GM18858 (cell line): Measurements from ENCODE around the gene VEPH1.

Experiments used
- ATAC-seq: cut with Tn5 transposase; IDR thresholded peaks from one replicate; pipeline ENCODE4 v1.9.1; 2021; ENCODE audit not compliant: unreplicated experiment

VEPH1 gene

GRCh38 chr3:157502916-157503595 is at the start of gene VEPH1:
Gene VEPH1 (minus strand): TSS chr3:157503416. CDS start chr3:157495349, 8,067 bp downstream.
- ATAC-seq = no peak

GRCh38 chr3:157551961-157552360 is 48.7 kb upstream of the VEPH1 start:
- no peak for ATAC-seq

DNA sequence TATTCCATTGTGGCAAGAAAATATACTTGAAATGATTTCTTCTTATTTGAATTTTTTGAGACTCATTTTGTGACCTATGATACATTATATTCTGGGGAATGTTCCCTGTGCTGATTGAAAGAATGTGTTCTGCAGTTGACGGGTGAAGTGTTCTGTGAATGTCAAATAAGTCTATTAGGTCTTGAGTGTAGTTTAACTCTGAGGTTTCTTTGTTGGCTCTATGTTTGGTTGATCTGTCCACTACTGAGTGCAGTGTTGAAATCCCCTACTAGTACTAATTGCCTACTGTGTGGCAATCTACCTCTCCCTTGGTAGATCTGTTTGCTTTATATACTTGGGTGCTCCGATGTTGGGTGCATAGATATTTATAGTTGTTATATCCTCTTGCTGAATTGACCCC is 46.3 kb upstream of the VEPH1 start:
- no peak for ATAC-seq

GRCh38 chr3:157544501-157545130 is 41.4 kb upstream of the VEPH1 start:
- no peak for ATAC-seq

DNA sequence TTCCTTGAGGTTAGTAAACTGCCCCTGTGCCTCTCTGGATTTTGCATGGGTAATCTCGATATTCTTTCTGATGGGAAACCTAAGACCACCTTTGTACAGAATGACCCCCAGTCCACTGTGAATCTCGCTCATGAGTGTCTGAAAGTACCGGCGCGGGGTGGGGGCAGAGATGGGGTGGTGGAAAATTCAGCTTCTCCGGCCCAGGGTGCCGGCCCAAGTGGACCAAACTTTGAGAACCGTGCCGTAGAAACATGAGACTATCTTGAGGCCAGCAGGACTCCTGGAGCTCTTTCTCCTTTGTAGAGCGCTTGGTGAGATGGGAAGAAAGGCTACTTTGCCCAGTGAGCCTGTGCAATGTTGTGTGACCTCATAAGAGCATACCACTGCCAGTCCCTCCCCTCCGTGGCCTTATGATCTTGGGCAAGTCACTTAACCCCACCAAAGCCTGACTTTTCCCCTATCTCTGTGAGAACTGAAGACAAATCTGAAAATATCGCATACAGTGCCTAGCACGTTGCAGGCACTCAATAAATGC is 40.4 kb upstream of the VEPH1 start:
- ATAC-seq = no peak

- no peak for ATAC-seq
These were observed 39.7 kb upstream of the VEPH1 start for GRCh38 chr3:157542711-157543500.

DNA sequence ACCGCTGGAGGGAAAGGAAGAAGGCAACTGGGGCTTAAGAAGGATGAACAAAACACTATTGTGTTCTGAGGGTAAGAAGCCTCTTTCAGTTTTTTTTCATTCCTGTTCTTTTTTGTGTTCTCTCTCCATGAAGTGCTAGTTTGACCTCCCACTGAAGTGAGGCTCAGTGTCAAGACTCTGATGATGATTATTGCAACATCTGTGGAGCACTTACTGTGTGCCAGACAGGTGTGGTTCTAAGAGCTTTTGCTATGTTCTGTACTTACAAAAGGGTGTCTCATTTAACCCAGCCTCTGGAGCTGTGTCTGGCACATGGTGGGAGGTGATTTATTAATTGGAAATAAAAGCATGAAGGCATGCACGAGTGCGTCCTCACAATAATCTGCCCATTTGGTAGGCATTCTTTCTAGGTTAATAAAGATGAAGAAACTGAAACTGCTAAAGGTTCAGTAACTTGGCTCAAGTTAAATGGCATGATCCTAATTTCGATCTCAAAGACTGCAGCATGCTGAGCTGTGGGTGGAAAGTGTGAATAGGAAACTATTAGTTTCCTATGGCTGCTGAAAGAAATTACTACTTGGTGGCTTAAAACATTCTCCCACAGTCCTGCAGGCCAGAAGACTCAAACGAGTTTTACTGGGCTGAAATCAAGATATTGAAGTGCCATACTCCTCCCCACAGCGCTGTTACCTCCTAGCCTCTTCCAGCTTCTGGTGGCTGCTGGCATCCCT is 38.5 kb upstream of the VEPH1 start:
- ATAC-seq = no peak

DNA sequence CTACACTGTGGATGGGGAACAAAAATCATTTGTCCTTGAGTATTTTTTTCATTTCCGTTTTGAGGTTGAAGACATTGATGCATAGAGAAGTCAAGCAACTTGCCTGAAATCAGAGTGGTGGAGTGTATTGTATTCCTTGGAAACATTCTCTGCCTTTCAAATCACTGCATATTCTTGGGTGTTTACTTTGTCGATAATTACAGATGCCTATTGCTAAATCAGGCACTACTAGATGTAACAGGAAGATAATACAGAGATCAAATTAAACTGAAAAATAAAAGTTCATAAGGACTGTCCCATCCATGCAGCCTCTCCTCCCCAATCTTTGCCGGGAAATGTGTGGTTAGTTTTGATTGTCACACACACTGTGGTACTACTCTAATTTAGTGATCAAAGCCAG is 37.4 kb upstream of the VEPH1 start:
- ATAC-seq = no peak

- ATAC-seq = no peak
These were observed 32.5 kb upstream of the VEPH1 start for GRCh38 chr3:157535667-157536066.

DNA sequence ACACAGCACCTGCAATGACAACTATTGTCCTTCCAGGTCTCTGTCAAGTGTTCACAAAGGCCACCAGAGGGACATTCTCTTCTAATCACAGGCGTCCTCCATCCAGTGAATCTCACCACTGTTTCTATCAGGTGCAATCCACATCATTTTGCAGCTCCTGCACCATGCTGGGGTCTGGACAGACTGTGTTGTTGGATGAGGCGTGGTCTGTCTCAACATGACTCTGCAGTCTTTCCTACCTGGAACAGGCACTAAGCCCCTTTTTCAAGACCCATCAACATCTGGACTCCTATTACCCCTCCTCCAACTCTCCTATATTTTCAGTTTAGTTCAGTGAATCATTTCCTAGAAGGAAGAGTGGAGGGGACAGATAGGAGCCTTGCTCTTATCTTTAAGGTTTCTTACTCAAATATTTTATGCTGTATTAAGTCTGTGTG is 31.5 kb upstream of the VEPH1 start:
- ATAC-seq = no peak

- ATAC-seq = no peak
These were observed 30.3 kb upstream of the VEPH1 start for GRCh38 chr3:157533298-157534070.

- ATAC-seq = peak; percentile 92
These were observed 29.5 kb upstream of the VEPH1 start for GRCh38 chr3:157532529-157533297.

GRCh38 chr3:157531771-157532170 is 28.6 kb upstream of the VEPH1 start:
- no peak for ATAC-seq

- no peak for ATAC-seq
These were observed 28.1 kb upstream of the VEPH1 start for GRCh38 chr3:157531301-157531660.

DNA sequence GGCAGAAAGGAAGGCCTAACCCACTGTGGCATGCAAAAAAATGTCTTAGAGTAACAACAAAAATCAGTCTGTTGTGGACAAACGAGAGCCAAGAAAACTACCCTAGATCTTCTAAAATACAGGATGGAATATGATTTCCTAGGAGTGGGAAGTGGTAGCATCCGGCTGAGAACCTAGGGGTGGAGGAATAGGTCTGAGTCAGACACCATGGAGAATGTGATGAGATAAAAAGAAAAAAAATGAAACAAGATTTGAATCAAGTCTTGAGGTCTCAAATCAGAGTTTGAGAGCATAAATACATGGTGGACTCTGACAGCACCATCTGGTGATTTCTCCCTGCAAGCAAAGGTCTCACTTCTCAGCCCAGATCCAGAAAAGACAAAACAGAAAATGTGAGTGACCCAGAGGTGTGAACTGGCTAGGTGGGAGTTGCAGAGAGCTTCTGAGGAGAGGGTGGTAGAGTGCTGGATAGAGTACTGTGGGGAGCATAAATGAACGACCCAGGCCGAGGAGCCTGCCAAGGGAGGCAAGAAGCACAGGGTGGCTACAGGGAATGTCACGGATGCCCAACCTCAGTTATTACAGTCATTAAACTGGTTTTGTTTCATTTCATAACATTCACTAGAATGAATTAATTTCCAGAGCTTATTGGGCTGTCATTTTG is 27.6 kb upstream of the VEPH1 start:
- ATAC-seq = no peak

DNA sequence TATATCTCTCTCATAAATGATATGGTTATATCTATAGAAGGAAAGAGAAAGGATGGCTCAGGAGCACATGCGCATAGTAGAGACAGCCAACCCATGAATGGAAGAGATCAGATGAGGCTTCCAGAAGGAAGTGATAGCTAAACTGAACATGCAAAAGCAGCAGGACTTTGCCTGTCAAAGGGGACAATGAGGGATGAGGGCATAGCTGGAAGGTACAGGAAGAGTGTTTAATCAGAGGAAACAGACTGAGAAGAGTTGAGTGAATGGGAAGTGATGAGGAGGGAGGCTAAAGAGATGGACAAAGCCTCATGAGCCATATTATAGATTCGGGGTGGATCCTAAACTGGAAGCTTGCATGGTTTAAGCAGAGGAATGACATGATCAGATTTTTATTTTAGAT is 26.5 kb upstream of the VEPH1 start:
- no peak for ATAC-seq

- ATAC-seq = no peak
These were observed 25.9 kb upstream of the VEPH1 start for GRCh38 chr3:157529085-157529484.

- ATAC-seq = no peak
These were observed 24.1 kb upstream of the VEPH1 start for GRCh38 chr3:157527131-157527881.
